ENCODE measurements around the gene ADCK1. TPM values are rescaled to one million over a fixed set of nuclear protein-coding genes. Genes with fewer than 3 reads are reported as not detected.

The ADCK1 gene
- total and polyA plus RNA-seq, 9 of the 15 experiments (the other 6 are each of a cell fraction or from before 2014, with no cell fraction given): 2.8 to 8.9 (median 4.3) TPM

DNA sequence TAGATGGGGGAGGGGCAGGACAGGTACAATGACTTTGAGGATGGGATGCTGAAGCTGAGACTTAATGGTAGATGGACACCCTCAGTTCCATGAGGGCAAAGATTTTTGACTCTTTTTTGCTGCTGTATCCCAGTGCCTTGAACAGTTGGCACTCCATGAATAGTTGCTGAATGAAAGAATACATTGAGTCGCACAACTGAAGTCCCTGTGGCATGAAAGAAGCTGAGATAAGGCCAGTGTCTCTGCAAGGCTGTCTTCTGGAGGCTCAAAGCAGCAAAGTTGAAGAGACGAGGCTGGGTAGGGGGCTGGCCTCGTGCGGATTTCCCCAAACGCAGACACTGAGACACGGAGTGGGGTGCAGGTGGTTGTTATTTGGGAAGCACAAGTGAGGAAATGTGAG, 179.3 kb downstream of the ADCK1 start:
- WGBS (ENCODE audit: insufficient coverage, low coverage, missing lambda C conversion rate): 41% methylated on average over 4 of the region's 6 CpGs
- ChIA-PET CTCF (ENCODE audit: low intra/inter-chr PET ratio) (no interaction called here), POLR2A (no interaction called here)
- peaks cover 0 to 8% of the 10 kb centered on the region in 2 experiments; a peak in 1 of 5 replicates for H3K4me1 ChIP-seq (replicated peaks in 1 of 2; ENCODE audit: control insufficient read depth in 2 of 2, insufficient read depth in 2 of 2, low read length in 2 of 2)
- H3K27ac ChIP-seq (ENCODE audit: extremely low read depth, low read depth, low read length): no peak overlapping the region
- H3K4me3 ChIP-seq: no peak overlapping the region
- no peak for ATAC-seq
- no peaks in the 10 kb centered on the region for H3K9me3 ChIP-seq (replicated peaks; ENCODE audit: control insufficient read depth, insufficient read depth, low read depth, low read length)
- no peak for DNase-seq (ENCODE audit: extremely low read depth in 1 of 4, low spot score in 3 of 4)
- in situ Hi-C loops (cut with MboI): no loop called here
- no peak overlapping the region for H3K4me2 ChIP-seq (ENCODE audit: insufficient read depth, low read length)
- FAIRE-seq: no peak
- H3K36me3 ChIP-seq (ENCODE audit: control insufficient read depth, insufficient read depth, low read length): no peaks in the 10 kb centered on the region
- intact Hi-C loops (cut with micrococcal nuclease): loop anchor here (1.0 kb wide), 1 partner anchor 117 kb away; no protein-coding TSS in a partner anchor
- no peak overlapping the region; a peak in 1 of 4 replicates for H3K9ac ChIP-seq (ENCODE audit: insufficient read depth in 1 of 2, low read depth in 2 of 2, low read length in 2 of 2)
- no peaks in the 10 kb centered on the region for H3K27me3 ChIP-seq (ENCODE audit: control insufficient read depth in 2 of 2, insufficient read depth in 2 of 2, low read length in 2 of 2)
- H3K9me1 ChIP-seq (ENCODE audit: control insufficient read depth, insufficient read depth, low read length): no peaks in the 10 kb centered on the region
- H2AFZ ChIP-seq (ENCODE audit: low read depth, low read length): no peak overlapping the region
- no TSS peak for BruUV-seq (replicated peaks)
- H4K20me1 ChIP-seq (replicated peaks; ENCODE audit: control insufficient read depth, insufficient read depth, low read length): no peaks in the 10 kb centered on the region
- no peaks in the 10 kb centered on the region for H3K79me2 ChIP-seq (ENCODE audit: control insufficient read depth, insufficient read depth, low read length)
- TF ChIP-seq DNMT1 (IDR thresholded peaks at IDR 0.05): no peak
- TF ChIP-seq, protein P1, sequence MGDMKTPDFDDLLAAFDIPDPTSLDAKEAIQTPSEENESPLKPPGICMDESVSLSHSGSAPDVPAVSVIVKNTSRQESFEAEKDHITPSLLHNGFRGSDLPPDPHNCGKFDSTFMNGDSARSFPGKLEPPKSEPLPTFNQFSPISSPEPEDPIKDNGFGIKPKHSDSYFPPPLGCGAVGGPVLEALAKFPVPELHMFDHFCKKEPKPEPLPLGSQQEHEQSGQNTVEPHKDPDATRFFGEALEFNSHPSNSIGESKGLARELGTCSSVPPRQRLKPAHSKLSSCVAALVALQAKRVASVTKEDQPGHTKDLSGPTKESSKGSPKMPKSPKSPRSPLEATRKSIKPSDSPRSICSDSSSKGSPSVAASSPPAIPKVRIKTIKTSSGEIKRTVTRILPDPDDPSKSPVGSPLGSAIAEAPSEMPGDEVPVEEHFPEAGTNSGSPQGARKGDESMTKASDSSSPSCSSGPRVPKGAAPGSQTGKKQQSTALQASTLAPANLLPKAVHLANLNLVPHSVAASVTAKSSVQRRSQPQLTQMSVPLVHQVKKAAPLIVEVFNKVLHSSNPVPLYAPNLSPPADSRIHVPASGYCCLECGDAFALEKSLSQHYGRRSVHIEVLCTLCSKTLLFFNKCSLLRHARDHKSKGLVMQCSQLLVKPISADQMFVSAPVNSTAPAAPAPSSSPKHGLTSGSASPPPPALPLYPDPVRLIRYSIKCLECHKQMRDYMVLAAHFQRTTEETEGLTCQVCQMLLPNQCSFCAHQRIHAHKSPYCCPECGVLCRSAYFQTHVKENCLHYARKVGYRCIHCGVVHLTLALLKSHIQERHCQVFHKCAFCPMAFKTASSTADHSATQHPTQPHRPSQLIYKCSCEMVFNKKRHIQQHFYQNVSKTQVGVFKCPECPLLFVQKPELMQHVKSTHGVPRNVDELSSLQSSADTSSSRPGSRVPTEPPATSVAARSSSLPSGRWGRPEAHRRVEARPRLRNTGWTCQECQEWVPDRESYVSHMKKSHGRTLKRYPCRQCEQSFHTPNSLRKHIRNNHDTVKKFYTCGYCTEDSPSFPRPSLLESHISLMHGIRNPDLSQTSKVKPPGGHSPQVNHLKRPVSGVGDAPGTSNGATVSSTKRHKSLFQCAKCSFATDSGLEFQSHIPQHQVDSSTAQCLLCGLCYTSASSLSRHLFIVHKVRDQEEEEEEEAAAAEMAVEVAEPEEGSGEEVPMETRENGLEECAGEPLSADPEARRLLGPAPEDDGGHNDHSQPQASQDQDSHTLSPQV (IDR thresholded peaks at IDR 0.05): no peak
- no peak for TF ChIP-seq NR2C1 (IDR thresholded peaks at IDR 0.05)
- TF ChIP-seq NR2C1 (tag; IDR thresholded peaks at IDR 0.05): no peak
- TF ChIP-seq, protein P2, sequence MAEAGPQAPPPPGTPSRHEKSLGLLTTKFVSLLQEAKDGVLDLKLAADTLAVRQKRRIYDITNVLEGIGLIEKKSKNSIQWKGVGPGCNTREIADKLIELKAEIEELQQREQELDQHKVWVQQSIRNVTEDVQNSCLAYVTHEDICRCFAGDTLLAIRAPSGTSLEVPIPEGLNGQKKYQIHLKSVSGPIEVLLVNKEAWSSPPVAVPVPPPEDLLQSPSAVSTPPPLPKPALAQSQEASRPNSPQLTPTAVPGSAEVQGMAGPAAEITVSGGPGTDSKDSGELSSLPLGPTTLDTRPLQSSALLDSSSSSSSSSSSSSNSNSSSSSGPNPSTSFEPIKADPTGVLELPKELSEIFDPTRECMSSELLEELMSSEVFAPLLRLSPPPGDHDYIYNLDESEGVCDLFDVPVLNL (CRISPR knock-in tag; IDR thresholded peaks at IDR 0.05; ENCODE audit: low read depth): no peak
- no peak for TF ChIP-seq FOXJ3 (CRISPR knock-in tag; IDR thresholded peaks at IDR 0.05)
- no peak for TF ChIP-seq WHSC1 (IDR thresholded peaks at IDR 0.05; ENCODE audit: low read length)
- TF ChIP-seq STAT5A (IDR thresholded peaks at IDR 0.05; ENCODE audit: borderline replicate concordance, low read length): no peak
- no peak for TF ChIP-seq ZNF75A (CRISPR knock-in tag; IDR thresholded peaks at IDR 0.05)
- TF ChIP-seq ASH1L (IDR thresholded peaks at IDR 0.05; ENCODE audit: borderline replicate concordance, low read depth, partially characterized antibody): no peak
- no peak for TF ChIP-seq BCOR (IDR thresholded peaks at IDR 0.05)
- TF ChIP-seq, protein P3, sequence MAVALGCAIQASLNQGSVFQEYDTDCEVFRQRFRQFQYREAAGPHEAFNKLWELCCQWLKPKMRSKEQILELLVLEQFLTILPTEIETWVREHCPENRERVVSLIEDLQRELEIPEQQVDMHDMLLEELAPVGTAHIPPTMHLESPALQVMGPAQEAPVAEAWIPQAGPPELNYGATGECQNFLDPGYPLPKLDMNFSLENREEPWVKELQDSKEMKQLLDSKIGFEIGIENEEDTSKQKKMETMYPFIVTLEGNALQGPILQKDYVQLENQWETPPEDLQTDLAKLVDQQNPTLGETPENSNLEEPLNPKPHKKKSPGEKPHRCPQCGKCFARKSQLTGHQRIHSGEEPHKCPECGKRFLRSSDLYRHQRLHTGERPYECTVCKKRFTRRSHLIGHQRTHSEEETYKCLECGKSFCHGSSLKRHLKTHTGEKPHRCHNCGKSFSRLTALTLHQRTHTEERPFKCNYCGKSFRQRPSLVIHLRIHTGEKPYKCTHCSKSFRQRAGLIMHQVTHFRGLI (CRISPR knock-in tag; IDR thresholded peaks at IDR 0.05): no peak
- no peak for TF ChIP-seq ZNF146 (CRISPR knock-in tag; IDR thresholded peaks at IDR 0.05; ENCODE audit: unreplicated experiment)
- TF ChIP-seq DIDO1 (tag; IDR thresholded peaks at IDR 0.05; ENCODE audit: low read depth): no peak
- no peak for TF ChIP-seq MYC (IDR thresholded peaks at IDR 0.05; ENCODE audit: low read depth, low read length)
- no peak for TF ChIP-seq MYC (CRISPR knock-in tag; IDR thresholded peaks at IDR 0.05; ENCODE audit: borderline replicate concordance, low read depth)
- TF ChIP-seq CC2D1A (IDR thresholded peaks at IDR 0.05): no peak

All from K562 (cell line).